ENCODE results near the gene AKR1C3.

- no peak for TF ChIP-seq GATA3 (IDR thresholded peaks at IDR 0.05; ENCODE audit: low read depth, low read length)
- TF ChIP-seq GATA2 (IDR thresholded peaks at IDR 0.05; ENCODE audit: low read depth, low read length), result no peak
These were observed 54.4 kb downstream of the AKR1C3 start for GRCh38 chr10:5148678-5149032.
